Activated T-cell treated with anti-CD3 and anti-CD28 coated beads, Interleukin-2, amount 50 U/mL, for 24 hours (primary cell): ENCODE data around the gene NPNT.

Experiments used
- DNase-seq: peaks from one replicate; pipeline ENCODE4 v3.0.0-alpha.2; 2020
- H3K27ac Mint-ChIP-seq: 2 replicates; pipeline ENCODE4 v1.8.0; 2020; ENCODE audit warnings: mild to moderate bottlenecking, mixed read lengths
- H3K27me3 Mint-ChIP-seq: 2 replicates; pipeline ENCODE4 v1.8.0; 2020; ENCODE audit warnings: mixed read lengths
- H3K36me3 Mint-ChIP-seq: 2 replicates; pipeline ENCODE4 v1.8.0; 2020; ENCODE audit warnings: low read depth, mixed read lengths
- H3K4me1 Mint-ChIP-seq: 2 replicates; pipeline ENCODE4 v1.8.0; 2020; ENCODE audit warnings: low read depth, mixed read lengths
- H3K4me3 Mint-ChIP-seq: 2 replicates; pipeline ENCODE4 v1.8.0; 2020; ENCODE audit warnings: mild to moderate bottlenecking, moderate library complexity, mixed read lengths
- H3K9me3 Mint-ChIP-seq: 2 replicates; pipeline ENCODE4 v1.8.0; 2020; ENCODE audit warnings: mixed read lengths

The NPNT gene

GRCh38 chr4:105998171-105999063 lies 103.1 kb downstream of the NPNT start:
- Mint-ChIP-seq H3K36me3 (no peaks in the 10 kb centered on the region), H3K4me1 (no peaks in the 10 kb centered on the region), H3K4me3 (no peak overlapping the region), H3K27ac (no peak overlapping the region), H3K9me3 (no peaks in the 10 kb centered on the region), H3K27me3 (no peaks in the 10 kb centered on the region)
- no peak for DNase-seq

GRCh38 chr4:106002994-106003393 lies 107.7 kb downstream of the NPNT start:
- Mint-ChIP-seq H3K27me3 (no peaks in the 10 kb centered on the region), H3K4me1 (no peaks in the 10 kb centered on the region), H3K9me3 (peaks cover 3% of the 10 kb centered on the region), H3K27ac (no peak overlapping the region), H3K36me3 (no peaks in the 10 kb centered on the region), H3K4me3 (no peak overlapping the region)
- DNase-seq = no peak

GRCh38 chr4:106010761-106011160 lies 115.5 kb downstream of the NPNT start:
- Mint-ChIP-seq H3K9me3 (peaks cover 17% of the 10 kb centered on the region), H3K4me3 (no peak overlapping the region), H3K36me3 (no peaks in the 10 kb centered on the region), H3K4me1 (no peaks in the 10 kb centered on the region), H3K27ac (no peak overlapping the region), H3K27me3 (no peaks in the 10 kb centered on the region)
- no peak for DNase-seq

- Mint-ChIP-seq H3K36me3 (no peaks in the 10 kb centered on the region), H3K4me3 (no peak overlapping the region), H3K9me3 (peaks cover 19% of the 10 kb centered on the region), H3K27me3 (no peaks in the 10 kb centered on the region), H3K27ac (no peak overlapping the region), H3K4me1 (no peaks in the 10 kb centered on the region)
- DNase-seq = no peak
Measured at GRCh38 chr4:106011387-106011786, 116.1 kb downstream of the NPNT start.

GRCh38 chr4:106017975-106018374 lies 122.7 kb downstream of the NPNT start:
- Mint-ChIP-seq H3K27me3 (no peaks in the 10 kb centered on the region), H3K27ac (no peak overlapping the region), H3K4me3 (no peak overlapping the region), H3K9me3 (peaks cover 5% of the 10 kb centered on the region), H3K4me1 (no peaks in the 10 kb centered on the region), H3K36me3 (no peaks in the 10 kb centered on the region)
- DNase-seq = no peak

- no peak for DNase-seq
- Mint-ChIP-seq H3K36me3 (no peaks in the 10 kb centered on the region), H3K27ac (no peak overlapping the region), H3K4me1 (no peaks in the 10 kb centered on the region), H3K4me3 (no peak overlapping the region), H3K9me3 (peaks cover 1% of the 10 kb centered on the region), H3K27me3 (no peaks in the 10 kb centered on the region)
Measured at GRCh38 chr4:106019771-106020170, 124.5 kb downstream of the NPNT start.
